ENCODE data around the gene PITRM1.
"Not testable (repeated sequence)": the region's sequence is repeated elsewhere in the genome, so short reads cannot be mapped to it uniquely, and the experiment has no call there.

PITRM1 gene

DNA sequence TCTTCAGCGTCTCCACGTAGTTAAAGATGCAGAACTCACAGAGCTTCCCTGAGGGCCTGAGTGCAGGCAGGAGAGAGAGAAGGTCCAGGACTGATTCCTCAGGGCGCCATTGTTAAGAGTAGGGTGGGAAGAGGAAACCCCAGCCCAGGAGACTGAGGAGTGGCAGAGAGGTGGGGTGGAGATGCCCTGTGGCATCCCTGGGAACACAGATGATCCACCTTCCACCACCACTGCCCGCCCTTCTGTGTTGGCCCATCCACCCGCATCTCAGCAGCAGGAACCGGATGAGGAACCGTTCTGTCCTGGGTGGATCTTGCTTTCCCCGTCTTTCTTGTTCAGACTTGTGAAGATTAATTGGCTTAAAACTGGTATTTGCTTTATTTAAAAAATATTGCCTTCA lies 56.9 kb downstream of the PITRM1 start:
- no peak for DNase-seq

DNA sequence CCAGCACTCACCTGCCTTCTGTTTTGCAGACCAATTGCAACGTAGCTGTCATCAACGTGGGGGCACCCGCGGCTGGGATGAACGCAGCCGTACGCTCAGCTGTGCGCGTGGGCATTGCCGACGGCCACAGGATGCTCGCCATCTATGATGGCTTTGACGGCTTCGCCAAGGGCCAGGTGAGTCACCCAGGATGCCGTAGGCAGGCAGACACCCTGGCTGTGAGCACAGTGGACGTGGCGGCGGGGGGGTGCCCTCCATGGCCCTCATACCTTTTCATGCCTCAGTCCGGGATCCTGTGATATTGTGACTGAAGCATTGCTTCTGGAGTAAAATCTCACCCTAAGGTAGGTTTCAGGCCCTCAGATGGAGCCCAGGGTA lies 59.2 kb downstream of the PITRM1 start:
- DNase-seq: no peak

DNA sequence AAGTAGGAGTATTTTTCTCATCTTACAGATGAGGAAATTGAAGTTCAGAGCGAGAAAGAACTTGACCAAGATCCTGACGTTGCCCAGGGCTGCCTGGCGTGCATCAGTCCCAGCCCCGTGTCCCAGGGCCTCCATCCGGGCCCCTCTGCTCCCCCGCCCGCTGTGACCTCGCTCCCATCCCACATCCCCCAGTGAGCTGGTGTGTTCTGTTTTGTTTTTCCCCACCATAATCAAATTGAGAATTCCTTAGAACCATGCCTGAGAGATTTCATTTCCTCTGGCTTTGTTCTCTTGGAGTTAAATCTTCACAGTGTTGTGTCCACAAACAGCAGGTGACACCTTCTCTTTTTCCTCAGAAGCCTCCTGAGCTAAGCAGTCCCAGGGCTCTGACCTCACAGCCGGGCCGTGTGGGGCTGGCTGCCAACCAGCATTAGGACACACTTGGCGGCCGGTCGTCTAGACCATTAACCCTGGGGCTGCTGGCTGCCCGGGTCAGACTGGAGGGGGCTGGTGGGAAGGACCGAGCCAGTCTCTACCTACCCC lies 60.9 kb downstream of the PITRM1 start:
- no peak for DNase-seq

DNA sequence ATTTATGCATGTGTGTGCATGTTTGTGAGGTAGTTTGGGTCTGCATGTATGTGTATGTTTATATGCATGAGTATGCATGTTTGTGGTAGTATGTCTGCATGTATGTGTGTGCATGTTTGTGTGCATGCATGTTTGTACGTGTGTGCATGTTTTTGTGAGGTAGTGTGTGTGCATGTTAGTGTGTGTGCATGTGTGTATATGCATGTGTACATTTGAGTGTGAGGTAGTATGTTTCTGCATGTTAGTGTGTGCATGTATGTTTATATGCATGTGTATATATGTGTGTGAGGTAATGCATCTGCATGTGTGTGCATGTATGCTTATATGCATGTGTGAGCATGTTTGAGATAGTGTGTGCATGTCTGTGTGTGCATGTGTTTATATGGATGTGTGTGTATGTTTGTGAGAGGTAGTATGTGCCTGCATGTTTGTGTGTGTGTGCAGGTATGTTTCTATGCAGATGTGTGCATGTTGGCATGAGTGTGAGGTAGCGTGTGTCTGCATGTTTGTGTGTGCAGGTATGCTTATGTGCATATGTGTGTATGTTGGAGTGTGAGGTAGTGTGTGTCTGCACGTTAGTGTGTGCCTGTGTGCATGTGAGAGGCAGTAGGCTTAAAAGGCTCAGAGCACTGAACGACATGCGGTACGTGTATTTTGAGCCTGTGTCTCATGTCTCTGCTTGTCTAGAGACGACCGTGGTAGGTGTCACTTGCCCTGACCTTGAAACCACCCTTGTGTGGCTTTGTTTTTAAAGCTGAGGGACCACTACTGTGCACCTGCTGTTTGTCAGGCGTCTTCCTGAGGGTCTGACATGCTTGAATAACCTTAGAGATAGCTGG lies 61.6 kb downstream of the PITRM1 start:
- DNase-seq: no peak

DNA sequence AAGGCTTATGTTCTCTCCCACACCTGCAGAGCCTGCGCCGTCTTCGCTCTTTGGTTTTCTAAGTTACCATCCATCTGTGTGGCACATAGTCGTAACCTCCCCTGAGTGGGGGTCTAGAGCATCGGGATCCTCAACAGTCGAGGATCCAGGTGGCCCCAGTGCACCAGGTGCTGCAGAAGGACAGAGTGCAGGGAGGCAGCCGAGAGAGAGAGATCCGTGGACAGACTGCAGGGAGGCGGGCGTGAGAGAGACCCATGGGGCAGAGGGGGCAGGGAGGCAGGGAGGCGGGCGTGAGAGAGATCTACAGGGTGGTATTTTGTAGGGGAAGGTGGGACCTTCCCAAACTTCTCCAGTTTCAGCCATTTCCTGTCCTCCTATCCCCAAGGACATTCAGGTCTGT lies 62.9 kb downstream of the PITRM1 start:
- DNase-seq: no peak

DNA sequence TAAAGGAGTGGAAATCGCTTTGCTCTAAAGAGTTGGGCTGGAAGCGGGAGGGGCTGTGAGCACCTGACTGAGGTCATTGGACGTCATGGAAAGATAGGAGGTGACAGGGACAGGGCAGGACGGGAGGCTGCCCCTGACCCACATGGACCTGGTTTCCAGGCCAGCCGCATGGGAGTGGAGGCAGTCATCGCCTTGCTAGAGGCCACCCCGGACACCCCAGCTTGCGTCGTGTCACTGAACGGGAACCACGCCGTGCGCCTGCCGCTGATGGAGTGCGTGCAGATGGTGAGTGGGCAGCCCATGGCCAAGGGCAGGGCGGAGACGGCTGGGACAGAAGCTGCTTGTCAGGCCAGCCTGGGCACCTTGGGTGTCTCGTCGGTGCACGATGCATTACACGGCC lies 63.4 kb downstream of the PITRM1 start:
- no peak for DNase-seq

DNA sequence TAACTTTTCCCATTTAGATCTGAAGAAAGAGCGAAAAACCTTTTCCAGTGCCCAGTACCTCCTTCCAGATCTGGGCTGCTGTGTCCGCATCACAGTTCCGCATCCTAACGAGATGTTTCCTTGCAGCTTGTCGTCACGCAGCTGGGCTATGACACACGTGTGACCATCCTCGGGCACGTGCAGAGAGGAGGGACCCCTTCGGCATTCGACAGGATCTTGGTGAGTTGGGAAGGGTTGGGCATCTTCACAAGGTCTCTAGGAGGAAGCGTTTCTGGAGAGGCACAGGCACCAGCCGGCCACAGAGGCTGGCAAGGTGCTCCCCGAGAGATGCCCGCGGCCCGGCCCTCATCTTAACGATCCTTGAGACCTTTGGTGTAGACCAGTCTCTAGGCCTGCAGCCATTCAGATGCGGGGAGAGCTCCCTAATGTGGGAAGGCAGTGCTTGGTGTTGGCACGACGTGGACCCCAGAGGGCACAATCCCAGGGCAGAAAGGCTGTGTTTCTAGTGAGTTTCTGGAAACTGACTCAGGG lies 63.9 kb downstream of the PITRM1 start:
- no peak for DNase-seq

DNA sequence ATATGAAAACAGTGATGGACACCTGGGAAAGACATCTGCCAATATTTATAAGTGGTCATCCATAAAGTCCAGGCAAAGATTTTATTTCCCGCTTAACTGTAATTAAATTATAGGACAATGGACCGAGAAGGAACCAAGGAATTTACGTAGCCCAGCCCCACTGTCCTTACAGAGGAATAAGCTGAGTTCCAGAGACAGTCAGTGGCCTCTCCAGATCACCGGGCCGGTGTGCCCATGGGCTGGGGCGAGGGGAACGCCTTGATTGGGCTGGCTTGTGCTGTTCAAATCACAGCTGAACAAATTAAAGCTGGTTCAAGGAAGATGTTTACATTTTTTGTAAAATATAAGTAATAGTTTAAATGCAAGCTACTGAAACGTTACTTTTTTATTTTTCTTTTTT lies 64.5 kb downstream of the PITRM1 start:
- no peak for DNase-seq

DNA sequence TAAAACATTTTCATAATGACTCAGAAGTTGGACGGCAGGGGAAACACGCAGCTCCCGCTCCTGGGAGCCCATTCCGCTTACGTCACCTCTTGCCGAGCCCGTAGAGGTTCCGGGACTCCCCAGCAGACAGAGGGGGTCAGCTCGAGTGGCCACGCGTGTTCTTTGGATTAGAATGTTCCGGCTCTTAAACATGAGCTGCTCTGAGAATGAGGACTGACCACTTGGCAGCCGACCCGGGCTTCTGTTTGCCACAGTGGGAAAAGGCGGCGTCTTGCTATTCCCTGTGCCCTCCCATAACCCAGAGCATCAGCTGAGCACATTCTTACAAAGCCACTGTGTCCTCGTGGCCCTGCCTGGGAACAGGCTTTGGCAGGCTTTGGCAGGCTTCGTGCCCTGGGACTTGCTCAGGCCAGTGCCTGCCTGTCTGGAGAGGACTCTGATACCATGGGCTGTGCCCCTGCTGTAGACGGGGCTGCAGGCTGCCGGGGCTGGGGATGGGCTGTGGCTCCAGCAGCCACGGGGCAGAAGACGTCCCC lies 65.1 kb downstream of the PITRM1 start:
- DNase-seq: no peak

DNA sequence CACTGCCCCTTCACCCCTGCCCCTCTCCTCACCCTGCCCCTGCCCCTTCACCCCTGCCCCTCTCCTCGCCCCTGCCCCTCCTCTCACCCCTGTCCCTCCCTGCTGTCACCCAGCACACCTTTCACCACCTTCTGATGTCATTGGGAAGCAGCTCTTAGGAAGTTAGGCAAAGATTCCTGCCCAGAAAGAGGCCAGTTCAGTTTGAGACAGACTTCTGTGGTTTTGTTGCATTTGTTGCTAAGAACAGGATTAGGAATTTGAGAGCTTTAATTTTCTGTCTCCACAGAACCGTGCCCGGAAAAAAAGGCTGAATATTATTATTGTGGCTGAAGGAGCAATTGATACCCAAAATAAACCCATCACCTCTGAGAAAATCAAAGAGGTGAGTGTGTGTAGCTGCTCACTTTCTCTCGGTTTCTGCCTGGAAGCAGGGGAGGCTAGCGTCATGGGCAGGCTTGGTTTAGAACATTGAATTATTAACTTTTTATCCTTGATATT lies 65.6 kb downstream of the PITRM1 start:
- no peak for DNase-seq

DNA sequence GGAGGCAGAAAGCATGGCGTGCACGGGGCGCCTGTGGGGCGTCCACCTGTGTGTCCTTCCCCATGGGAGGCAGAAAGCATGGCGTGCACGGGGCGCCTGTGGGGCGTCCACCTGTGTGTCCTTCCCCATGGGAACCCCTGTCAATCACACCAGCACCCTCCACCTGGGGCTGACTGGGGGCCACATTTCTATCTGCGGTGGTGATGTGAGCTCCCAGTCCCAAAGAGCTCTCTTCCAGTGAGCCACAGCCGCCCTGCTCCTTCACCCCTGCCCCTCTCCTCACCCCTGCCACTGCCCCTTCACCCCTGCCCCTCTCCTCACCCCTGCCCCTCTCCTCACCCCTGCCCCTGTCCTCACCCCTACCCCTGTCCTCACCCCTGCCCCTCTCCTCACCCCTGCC lies 66.3 kb downstream of the PITRM1 start:
- DNase-seq: not testable (repeated sequence)

DNA sequence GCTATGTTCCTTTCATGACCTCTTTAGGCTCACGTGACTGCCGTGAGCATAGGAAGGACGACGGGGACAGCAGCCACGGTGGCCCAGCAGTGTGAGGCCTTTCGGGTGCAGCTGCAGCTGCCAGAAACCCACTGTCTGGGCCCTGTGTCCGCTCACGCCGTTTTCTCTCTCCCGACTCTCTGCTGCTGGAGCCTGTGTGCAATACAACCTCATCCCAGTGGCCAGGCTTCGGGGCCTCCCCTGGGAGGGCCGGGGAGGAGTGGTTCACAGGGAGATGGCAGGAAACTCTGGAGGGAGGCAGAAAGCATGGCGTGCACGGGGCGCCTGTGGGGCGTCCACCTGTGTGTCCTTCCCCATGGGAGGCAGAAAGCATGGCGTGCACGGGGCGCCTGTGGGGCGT lies 66.7 kb downstream of the PITRM1 start:
- no peak for DNase-seq

DNA sequence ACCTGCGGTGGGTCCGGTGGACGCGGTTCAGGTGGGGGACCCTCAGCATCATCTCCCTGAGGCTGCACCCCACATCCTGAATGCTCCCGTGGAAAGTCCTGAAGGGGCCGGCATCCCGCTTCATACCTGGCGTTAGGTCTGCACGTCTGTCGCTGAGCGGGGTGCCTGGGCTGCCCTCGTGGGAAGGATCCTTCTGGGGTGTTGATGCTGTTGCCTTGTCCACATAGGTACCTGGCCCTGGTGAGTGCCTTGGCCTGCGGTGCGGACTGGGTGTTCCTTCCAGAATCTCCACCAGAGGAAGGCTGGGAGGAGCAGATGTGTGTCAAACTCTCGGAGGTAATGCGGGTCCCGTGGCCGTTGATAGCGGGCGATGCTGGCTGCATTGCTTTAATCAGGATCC lies 67.4 kb downstream of the PITRM1 start:
- DNase-seq: no peak

DNA sequence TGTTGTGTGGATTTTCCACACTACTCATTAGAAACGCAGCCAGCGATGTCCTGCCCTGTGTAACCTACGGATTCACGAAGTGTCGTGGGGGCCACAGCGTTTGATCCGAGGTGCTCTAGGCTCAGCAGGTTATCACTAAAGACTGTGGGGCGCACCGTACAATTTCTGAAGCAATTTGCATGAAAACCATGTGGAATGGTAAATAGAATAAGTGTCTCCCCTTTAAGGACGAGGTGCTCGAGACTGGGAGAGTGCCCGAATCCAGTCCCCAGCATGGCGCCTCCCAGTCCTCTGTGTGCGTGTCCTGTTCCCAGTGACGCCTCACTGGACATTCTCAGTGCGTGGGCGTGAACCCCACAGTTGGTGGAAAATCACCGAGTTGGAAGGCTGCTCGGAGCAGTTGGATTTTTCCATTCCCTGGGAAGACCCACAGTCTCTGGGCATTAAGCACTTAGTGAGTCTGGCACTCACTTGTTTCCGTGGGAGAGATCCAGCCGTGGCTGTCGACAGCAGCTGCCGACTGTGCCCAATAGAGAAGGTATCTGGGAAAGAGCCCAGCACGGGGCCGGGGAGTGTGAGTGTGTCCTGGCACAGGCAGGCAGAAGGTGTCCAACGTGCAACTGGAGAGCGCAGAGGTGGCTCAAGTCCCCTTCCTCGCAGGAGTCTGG lies 68.2 kb downstream of the PITRM1 start:
- no peak for DNase-seq

DNA sequence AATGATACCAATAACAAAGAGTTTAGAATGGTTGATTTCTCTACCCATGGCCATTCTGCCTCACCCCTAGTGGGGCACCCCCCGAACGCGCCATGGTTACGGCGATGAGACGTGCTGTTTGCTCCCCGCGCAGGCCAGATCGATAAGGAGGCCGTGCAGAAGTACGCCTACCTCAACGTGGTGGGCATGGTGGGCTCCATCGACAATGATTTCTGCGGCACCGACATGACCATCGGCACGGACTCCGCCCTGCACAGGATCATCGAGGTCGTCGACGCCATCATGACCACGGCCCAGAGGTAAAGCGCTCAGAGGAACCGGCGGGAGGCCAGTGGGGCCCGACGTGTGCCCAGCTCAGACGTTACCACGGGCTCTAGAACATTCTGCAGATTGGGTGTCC lies 68.9 kb downstream of the PITRM1 start:
- DNase-seq: no peak

DNA sequence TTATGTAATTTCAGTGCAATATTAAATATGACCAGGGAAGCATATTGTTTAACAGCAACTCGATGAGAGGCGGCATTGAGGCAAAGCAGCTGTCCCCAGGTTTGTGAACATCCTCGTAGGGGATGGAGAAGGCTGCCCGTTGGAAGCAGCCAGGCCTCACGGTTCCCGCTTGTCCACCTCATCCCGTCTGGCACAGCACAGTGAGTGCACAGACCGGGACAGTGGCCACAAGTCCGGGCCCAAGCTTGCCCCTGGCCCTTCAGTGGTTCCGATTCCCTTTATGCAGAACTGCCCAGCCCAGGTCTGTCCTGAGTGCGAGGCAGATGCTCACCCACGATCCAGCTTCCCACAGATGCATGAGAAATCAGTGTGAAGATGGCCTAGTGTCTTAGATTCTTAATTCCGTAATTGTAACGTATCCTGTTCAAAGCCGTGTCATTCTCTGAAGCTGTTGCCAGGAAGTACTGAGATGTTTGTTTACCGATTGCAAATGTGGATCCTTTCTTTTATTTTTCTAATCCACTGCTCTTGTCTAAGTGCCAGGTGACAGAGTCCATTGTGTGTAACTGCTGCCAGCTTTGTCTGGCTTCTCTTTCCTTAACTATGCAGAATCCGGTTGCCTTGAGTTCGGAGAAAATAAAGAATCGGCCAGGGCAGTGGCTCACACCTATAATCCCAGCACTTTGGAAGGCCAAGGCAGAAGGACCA lies 69.7 kb downstream of the PITRM1 start:
- DNase-seq: no peak

DNA sequence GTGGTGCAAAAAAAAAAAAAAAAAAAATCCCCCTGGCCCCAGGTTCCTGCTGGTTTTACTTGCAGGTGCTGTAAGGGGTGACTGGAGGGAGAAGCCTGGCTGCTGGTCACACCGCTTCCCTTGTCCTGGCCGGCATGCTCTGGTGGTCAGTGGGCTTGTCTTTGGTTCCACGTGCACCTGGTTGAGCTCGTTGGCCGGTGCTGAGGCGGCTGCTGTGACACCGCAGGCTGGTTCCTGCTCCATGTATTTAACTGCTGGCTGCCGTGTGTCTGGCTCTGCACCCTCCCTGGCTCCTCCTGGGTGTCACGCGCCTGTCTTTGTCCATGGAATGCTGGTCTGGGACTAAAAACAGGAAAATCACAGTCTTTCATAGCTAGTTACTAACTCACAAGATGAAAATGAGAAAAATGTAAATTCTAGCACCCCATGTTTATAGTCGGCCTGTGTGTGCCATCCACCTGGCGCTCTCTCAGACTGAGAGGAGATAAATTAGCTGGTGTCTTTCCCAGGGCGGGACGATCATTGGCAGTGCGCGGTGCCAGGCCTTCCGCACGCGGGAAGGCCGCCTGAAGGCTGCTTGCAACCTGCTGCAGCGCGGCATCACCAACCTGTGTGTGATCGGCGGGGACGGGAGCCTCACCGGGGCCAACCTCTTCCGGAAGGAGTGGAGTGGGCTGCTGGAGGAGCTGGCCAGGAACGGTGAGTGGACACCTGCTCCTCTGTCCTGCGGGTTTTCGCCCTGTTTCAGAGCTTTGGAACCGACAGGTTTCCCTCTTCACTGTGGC lies 71.5 kb downstream of the PITRM1 start:
- DNase-seq: no peak

DNA sequence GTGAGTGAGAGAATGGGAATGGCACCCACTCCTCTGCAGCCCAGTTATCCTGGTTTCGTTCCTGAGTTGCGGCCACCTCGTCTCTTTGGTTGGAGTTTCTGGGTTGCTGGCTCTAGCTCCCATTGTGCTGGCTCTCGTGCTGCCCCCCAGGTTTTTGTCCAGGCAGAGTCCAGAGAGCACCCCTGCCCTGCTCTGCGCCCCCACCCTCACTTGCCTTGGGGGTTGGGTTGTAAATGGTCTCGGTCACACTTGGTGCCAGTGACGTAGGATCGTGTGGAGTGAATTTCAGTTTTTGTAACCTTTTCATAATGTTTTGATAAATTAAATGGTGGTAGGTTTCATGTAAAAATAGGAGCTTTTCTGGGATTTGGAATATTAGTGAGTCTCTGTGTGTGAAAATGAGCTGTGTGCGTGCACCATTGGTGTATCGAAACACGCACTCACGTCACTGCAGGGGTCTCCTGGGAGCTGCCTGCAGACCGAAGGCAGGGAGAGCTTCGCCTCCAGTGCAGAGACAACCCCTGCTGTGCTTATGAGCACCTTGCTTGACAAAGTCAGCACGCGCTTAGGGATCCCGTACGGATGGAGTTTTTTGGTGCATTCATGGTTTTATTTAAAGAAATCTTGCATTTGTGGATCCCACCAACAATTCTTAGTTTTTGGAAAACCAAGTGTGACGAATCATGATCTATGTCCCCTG lies 72.3 kb downstream of the PITRM1 start:
- no peak for DNase-seq

DNA sequence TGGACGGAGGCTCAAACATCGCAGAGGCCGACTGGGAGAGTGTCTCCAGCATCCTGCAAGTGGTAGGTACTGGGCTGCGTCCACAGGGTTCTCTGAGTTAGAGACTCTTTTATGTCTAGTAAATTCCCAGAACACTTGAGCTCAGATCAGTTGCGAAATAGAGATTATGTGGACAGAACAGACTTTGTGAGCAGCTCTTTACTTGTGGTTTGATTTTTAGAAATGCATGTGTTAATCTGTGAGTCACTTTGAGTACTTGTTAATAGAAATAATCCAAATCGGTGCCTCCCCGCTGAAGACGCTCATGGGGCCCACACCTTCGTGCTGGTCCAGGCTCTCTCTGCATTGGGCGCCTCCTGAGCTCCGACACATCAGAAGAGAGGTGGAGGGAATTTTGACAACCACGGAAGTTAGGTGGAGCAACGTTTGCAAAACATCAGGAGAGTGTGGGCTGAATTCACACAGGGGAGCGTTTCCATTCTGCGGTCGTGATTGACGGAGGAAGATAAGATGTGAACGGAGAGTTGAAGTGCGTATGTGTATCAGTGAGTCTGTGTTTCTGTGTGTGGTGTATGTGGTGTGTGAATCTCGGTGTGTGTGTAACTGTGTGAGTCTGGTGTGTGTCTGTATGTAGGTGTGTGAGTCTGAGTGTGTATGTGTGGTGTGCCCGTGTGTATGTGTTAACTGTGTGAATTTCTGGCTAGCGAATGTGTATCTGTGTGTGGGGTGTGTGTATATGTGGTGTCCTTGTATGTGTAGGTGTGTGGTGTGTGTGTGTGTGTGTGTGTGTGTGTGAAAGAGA lies 73.1 kb downstream of the PITRM1 start:
- DNase-seq: no peak

DNA sequence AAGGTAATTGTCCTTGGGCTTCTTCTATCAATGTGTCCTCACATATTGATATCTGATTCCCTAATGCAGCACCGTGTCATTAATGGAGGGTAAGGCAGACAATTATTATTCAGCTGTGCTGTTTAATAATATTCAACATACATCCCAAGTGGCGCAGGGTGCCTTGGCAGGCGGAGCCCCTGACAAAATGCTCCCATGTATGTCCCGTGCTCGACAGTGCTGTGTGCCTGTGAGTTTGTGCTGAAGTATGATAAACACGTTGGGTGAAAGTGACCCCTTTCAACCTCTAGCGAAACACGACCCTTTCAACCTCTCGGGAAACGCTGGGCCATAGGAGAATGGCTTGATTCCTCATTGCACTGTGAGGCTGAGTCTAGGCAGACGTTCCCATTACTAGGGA lies 73.9 kb downstream of the PITRM1 start:
- no peak for DNase-seq

DNA sequence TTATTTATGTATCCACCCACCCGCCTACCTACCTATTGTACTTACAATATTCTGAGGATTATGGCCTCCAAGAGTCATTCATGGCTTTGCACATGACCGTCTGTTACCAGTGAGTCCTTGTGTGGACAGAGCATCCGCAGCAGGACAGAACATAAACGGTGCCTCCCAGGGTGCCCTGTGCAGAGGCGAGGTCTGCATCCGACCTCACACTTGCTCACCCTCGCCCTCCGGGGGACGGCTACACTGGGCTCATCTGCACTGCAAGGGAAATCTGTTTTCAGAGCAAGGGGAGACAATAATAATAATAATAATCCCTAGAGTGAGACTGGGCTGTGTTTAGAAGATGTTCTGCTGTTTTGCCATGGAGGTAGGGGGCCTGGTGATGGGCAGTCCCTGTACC lies 75.4 kb downstream of the PITRM1 start:
- DNase-seq: no peak
